Neural progenitor cell (in vitro differentiated cells): Measurements from ENCODE around the gene CDH20. TPM values are rescaled to one million over a fixed set of nuclear protein-coding genes. Genes with fewer than 3 reads are reported as not detected.
A peak's percentile ranks its signal among the peaks of the same experiment; 100 is the strongest.

Source experiments
- DNase-seq: peaks from one replicate; pipeline ENCODE4 v3.0.0-alpha.2; 2016; ENCODE audit warnings: low spot score
- H2AFZ ChIP-seq: fragments of 200-600 bp; sonication (generic); replicated peaks from 2 replicates; pipeline ENCODE4 v1.6.1; 2016; ENCODE audit warnings: antibody characterized with exemption
- H3F3A ChIP-seq: fragments of 200-600 bp; sonication (generic); 2 replicates; pipeline ENCODE4 v1.6.1; 2016; ENCODE audit warnings: antibody characterized with exemption, low read depth
- H3K27ac ChIP-seq: fragments of 200-600 bp; sonication (generic); 2 replicates; pipeline ENCODE4 v1.5.1; 2016; ENCODE audit warnings: mild to moderate bottlenecking
- H3K27me3 ChIP-seq: fragments of 200-600 bp; sonication (generic); 2 replicates; pipeline ENCODE4 v1.6.1; 2016; ENCODE audit warnings: mild to moderate bottlenecking, moderate library complexity
- H3K36me3 ChIP-seq: fragments of 200-600 bp; sonication (generic); 2 replicates; pipeline ENCODE4 v1.5.1; 2016
- H3K4me1 ChIP-seq: fragments of 200-600 bp; sonication (generic); 2 replicates; pipeline ENCODE4 v1.6.1; 2016; ENCODE audit warnings: mixed run types
- H3K4me2 ChIP-seq: fragments of 200-600 bp; sonication (generic); 2 replicates; pipeline ENCODE4 v1.6.1; 2016
- H3K4me3 ChIP-seq: fragments of 200-600 bp; sonication (generic); 2 replicates; pipeline ENCODE4 v1.5.1; 2016
- H3K79me2 ChIP-seq: fragments of 200-600 bp; sonication (generic); 2 replicates; pipeline ENCODE4 v1.6.1; 2016; ENCODE audit warnings: low read depth
- H3K9ac ChIP-seq: fragments of 200-600 bp; sonication (generic); 2 replicates; pipeline ENCODE4 v1.6.1; 2016
- H3K9me3 ChIP-seq: fragments of 200-600 bp; sonication (generic); 2 replicates; pipeline ENCODE4 v1.5.1; 2016; ENCODE audit warnings: low read depth
- H4K20me1 ChIP-seq: fragments of 200-600 bp; sonication (generic); 2 replicates; pipeline ENCODE4 v1.6.1; 2016; ENCODE audit warnings: low read depth
- H3K27ac Mint-ChIP-seq: 3 replicates; pipeline ENCODE4 v1.8.0; 2021; ENCODE audit warnings: mixed read lengths
- H3K27me3 Mint-ChIP-seq: 2 replicates; pipeline ENCODE4 v1.8.0; 2022; ENCODE audit warnings: low read depth, mild to moderate bottlenecking, inconsistent platforms, moderate library complexity, mixed read lengths; ENCODE audit not compliant: insufficient read depth
- H3K36me3 Mint-ChIP-seq: 3 replicates; pipeline ENCODE4 v1.8.0; 2021; ENCODE audit warnings: mixed read lengths
- H3K4me1 Mint-ChIP-seq: 3 replicates; pipeline ENCODE4 v1.8.0; 2021; ENCODE audit warnings: mixed read lengths
- H3K4me3 Mint-ChIP-seq: 3 replicates; pipeline ENCODE4 v1.8.0; 2021; ENCODE audit warnings: mild to moderate bottlenecking, moderate library complexity, mixed read lengths
- H3K9me3 Mint-ChIP-seq: 3 replicates; pipeline ENCODE4 v1.8.0; 2020; ENCODE audit warnings: mixed read lengths
- EZH2 ChIP-seq: fragments of 200-600 bp; sonication (generic); IDR thresholded peaks from 2 replicates; pipeline ENCODE4 v1.6.1; 2017; ENCODE audit warnings: antibody characterized with exemption, mild to moderate bottlenecking, moderate library complexity
- EZH2phosphoT487 ChIP-seq: fragments of 200-600 bp; sonication (generic); IDR thresholded peaks from 2 replicates; pipeline ENCODE4 v1.6.1; 2017; ENCODE audit warnings: antibody characterized with exemption
- total RNA-seq: library from RNA; depleted of rRNA; stranded (reverse); fragments of >200 nt; gene quantifications from 2 replicates; pipeline ENCODE4 v1.2.3, GENCODE V29; 2015; ENCODE audit warnings: low replicate concordance
- TF ChIP-seq, protein P1 (sequence below): fragments of 200-600 bp; sonication (generic); IDR thresholded peaks from 2 replicates; pipeline ENCODE4 v1.5.1; 2017; ENCODE audit warnings: antibody characterized with exemption, mild to moderate bottlenecking

CDH20 gene
- total RNA-seq, 1 donor from 2014 or later: 1.6 TPM

DNA sequence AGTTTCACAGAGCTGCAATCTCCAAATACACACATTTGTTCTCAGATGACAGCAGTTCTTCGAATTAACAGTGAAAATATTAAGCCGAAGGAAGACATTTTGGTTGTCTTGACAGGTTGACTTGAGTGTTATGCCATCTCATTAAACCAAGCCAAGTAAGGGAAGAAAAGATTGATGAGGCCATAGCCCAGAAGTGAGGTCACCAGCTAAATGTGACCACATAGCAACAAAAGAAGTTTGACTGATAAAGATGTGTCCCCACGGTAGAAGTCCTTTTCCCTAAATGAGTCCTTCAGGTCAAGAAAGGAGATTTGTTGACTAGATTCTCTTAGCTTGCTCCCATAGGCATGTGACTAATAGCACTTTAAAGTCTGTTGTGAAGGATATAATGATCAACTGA is 156.1 kb downstream of the CDH20 start:
- no peaks in the 10 kb centered on the region for H3K27me3 Mint-ChIP-seq
- Histone ChIP-seq H3K9me3 (no peaks in the 10 kb centered on the region), H3K27me3 (no peaks in the 10 kb centered on the region), H3F3A (no peaks in the 10 kb centered on the region), H4K20me1 (no peaks in the 10 kb centered on the region), H3K4me1 (no peaks in the 10 kb centered on the region), H3K4me2 (no peak overlapping the region), H3K9ac (no peak overlapping the region), H3K4me3 (no peak overlapping the region), H2AFZ (no peak overlapping the region), H3K36me3 (no peaks in the 10 kb centered on the region), H3K27ac (no peak overlapping the region), H3K79me2 (no peaks in the 10 kb centered on the region)
- peaks cover 2% of the 10 kb centered on the region for H3K4me1 Mint-ChIP-seq
- no peaks in the 10 kb centered on the region for H3K9me3 Mint-ChIP-seq
- TF ChIP-seq EZH2 (no peak), EZH2phosphoT487 (no peak)
- TF ChIP-seq, protein P1, sequence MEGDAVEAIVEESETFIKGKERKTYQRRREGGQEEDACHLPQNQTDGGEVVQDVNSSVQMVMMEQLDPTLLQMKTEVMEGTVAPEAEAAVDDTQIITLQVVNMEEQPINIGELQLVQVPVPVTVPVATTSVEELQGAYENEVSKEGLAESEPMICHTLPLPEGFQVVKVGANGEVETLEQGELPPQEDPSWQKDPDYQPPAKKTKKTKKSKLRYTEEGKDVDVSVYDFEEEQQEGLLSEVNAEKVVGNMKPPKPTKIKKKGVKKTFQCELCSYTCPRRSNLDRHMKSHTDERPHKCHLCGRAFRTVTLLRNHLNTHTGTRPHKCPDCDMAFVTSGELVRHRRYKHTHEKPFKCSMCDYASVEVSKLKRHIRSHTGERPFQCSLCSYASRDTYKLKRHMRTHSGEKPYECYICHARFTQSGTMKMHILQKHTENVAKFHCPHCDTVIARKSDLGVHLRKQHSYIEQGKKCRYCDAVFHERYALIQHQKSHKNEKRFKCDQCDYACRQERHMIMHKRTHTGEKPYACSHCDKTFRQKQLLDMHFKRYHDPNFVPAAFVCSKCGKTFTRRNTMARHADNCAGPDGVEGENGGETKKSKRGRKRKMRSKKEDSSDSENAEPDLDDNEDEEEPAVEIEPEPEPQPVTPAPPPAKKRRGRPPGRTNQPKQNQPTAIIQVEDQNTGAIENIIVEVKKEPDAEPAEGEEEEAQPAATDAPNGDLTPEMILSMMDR: no peak
- no peak overlapping the region for H3K4me3 Mint-ChIP-seq
- H3K27ac Mint-ChIP-seq: no peak overlapping the region
- no peak for DNase-seq
- H3K36me3 Mint-ChIP-seq: peaks cover 3% of the 10 kb centered on the region

DNA sequence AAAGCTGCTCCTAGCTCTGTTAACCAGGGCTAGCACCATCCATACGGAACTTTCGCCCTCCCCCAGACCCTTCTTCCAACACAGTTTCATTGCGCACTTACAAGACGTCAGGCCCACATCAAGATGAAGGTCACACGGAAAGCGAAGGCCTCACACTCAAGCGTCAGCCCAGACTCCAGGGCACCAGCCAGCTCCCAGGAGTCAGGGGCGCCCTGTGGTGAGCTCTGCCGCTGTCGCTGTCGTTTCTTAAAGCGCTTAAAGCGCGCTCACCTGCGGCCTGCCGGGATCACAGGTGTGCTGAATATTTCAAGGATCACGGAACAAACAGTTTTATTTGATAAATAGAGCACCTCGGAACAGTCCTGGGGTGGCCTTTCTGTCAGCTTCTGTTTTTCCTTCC is 163.1 kb downstream of the CDH20 start:
- no peak overlapping the region for H3K4me2 ChIP-seq
- no peaks in the 10 kb centered on the region for H3K9me3 ChIP-seq
- H3K4me3 ChIP-seq: no peak overlapping the region
- no peak overlapping the region for H3K27ac ChIP-seq
- H2AFZ ChIP-seq: peak overlapping the region; percentile 57
- peak overlapping the region; percentile 70 for H3K27ac Mint-ChIP-seq
- no peak overlapping the region for H3K9ac ChIP-seq
- peaks cover 11% of the 10 kb centered on the region for H3K4me1 Mint-ChIP-seq
- peaks cover 3% of the 10 kb centered on the region for H3K36me3 Mint-ChIP-seq
- H3K9me3 Mint-ChIP-seq: no peaks in the 10 kb centered on the region
- TF ChIP-seq EZH2phosphoT487 (no peak), EZH2 (no peak)
- TF ChIP-seq, protein P1: no peak
- H3K36me3 ChIP-seq: no peaks in the 10 kb centered on the region
- H3F3A ChIP-seq: no peaks in the 10 kb centered on the region
- H3K27me3 Mint-ChIP-seq: no peaks in the 10 kb centered on the region
- no peaks in the 10 kb centered on the region for H4K20me1 ChIP-seq
- H3K4me1 ChIP-seq: no peaks in the 10 kb centered on the region
- H3K27me3 ChIP-seq: no peaks in the 10 kb centered on the region
- no peaks in the 10 kb centered on the region for H3K79me2 ChIP-seq
- DNase-seq: no peak
- H3K4me3 Mint-ChIP-seq: no peak overlapping the region

DNA sequence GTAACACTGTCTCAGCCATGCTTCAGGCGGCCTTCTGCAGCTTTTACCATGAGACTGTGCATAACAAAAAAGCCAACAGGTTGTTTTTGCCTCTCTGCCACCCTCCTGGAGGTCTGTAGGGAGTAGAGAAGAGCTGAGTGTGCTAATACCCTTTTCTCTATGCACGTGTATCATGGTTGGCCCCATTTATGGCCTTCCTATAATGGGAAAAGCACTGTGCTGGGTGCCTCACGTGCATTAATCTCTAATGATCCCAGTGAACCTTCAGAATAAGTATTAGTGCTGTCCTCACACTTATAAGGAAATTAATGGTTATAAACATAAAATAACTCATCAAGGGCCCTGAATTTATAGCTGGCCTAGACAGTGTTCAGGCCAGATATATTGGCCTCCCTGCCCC is 164.2 kb downstream of the CDH20 start:
- H3K9me3 Mint-ChIP-seq: no peaks in the 10 kb centered on the region
- H3K36me3 Mint-ChIP-seq: peaks cover 3% of the 10 kb centered on the region
- DNase-seq: no peak
- Histone ChIP-seq H3K27ac (no peak overlapping the region), H3K4me2 (no peak overlapping the region), H3K4me3 (no peak overlapping the region), H3F3A (no peaks in the 10 kb centered on the region), H3K79me2 (no peaks in the 10 kb centered on the region), H3K36me3 (no peaks in the 10 kb centered on the region), H4K20me1 (no peaks in the 10 kb centered on the region), H2AFZ (no peak overlapping the region), H3K9ac (no peak overlapping the region), H3K27me3 (no peaks in the 10 kb centered on the region), H3K4me1 (peaks cover 6% of the 10 kb centered on the region), H3K9me3 (no peaks in the 10 kb centered on the region)
- TF ChIP-seq EZH2phosphoT487: no peak
- TF ChIP-seq EZH2: no peak
- TF ChIP-seq, protein P1: no peak
- H3K4me1 Mint-ChIP-seq: peaks cover 21% of the 10 kb centered on the region
- no peak overlapping the region for H3K27ac Mint-ChIP-seq
- H3K4me3 Mint-ChIP-seq: no peak overlapping the region
- no peaks in the 10 kb centered on the region for H3K27me3 Mint-ChIP-seq
